HG03064 (cell line): ENCODE data around the gene IDH2.
A peak's percentile ranks its signal among the peaks of the same experiment; 100 is the strongest.

Source experiments
- ATAC-seq: cut with Tn5 transposase; IDR thresholded peaks from one replicate; pipeline ENCODE4 v1.9.1; 2021; ENCODE audit warnings: low read depth; ENCODE audit not compliant: unreplicated experiment

The IDH2 gene

GRCh38 chr15:90067181-90067952 lies 34.9 kb downstream of the IDH2 start:
- ATAC-seq: no peak

DNA sequence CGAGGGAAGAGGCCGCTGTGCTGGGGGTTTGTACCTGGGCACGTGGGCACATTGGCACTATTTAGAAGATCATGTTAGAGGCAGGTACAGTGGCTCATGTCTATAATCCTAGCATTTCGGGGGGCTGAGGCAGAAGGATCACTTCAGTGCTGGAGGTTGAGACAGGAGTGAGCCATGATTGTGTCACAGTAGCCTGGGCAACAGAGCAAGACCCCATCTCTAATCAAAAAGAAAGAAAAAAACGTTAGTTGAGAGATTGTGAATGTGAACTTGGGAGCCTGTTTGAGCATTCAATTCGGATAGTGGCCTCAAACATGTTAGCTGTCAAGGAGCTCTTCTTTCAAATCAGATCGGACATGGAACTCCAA lies 36.6 kb downstream of the IDH2 start:
- ATAC-seq: no peak

- ATAC-seq: no peak
Observed at GRCh38 chr15:90064911-90065681, 37.2 kb downstream of the IDH2 start.

GRCh38 chr15:90063770-90064247 lies 38.5 kb downstream of the IDH2 start:
- no peak for ATAC-seq

DNA sequence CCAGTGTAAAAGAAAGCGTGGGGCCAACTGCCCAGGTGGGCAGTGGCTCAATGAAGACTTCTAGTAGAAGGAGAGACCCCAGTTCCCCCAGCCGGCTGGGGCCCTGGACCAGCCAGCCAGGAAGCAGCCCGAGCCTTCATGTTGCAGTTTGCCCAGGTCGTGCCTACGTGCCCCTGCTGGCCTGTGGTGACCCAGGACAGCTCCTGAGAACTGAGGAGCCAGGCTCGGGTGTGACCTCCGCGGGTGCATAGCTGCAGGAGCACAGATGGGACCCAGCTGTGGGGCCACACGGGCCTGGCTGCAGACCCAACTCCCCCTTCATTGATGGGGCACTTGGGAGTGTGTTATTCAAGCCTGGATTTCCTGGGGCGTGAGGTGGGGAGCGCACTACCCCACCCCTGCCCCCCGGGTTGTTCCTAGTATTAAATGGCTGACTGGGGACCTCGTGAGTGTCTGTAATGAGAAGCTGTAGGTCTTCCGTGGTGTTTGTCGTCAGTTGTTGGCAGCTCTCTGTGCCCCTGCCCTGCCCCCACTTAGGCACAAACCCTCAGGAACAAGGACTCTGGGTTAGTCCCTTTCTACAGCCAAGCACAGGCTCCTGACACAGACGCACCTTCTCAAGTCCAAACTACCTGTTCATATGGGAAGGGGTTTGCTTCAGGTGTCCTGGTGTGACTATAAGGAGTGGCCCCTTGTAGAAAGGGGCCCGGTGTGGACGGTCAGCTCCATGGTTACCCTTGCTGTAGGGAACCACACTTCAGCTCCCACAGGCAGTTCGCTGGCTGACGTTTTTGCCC lies 39.1 kb downstream of the IDH2 start:
- ATAC-seq: no peak

DNA sequence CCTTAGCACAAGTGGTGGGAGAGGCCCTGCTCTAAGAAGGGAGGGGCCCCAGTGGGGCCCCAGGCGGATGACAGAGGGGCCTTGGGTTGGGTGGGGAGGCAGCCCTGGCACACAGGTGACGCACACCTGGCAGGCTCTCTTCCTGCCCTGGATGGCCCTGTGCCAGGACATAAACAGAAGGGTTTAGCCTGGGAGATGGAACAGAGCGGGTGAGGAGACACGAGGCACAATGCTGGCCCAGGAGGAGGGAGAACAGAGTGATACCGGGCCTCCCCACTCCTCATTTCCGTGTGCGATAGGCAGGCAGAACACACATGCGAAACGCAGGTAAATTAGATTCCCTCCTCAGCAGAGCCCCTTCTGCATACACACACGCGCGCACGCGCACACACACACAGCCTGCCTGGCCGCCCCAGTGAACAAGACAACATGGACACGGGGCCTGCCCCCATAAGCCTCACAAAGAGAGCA lies 39.8 kb downstream of the IDH2 start:
- ATAC-seq: no peak

GRCh38 chr15:90062023-90062442 lies 40.2 kb downstream of the IDH2 start:
- ATAC-seq: no peak

DNA sequence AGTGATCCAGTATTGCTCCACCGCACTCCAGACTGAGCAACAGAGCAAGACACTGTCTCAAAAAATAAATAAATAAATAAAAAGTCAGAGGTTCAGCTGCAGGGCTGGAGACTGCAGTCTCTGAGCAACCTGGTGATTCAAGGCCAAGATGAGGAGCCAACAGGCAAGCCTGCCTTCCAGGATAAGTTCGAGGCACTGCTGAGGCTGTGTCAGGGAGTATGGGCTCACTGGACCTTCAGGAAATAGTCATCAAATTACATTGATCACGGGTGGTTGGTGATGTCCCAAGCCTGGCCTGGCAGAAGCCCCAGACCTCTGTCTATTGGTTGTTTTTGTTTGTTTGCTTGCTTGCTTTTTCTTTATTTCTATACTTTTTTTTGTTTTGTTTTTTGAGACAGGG lies 41.5 kb downstream of the IDH2 start:
- ATAC-seq: no peak

GRCh38 chr15:90059208-90059985 lies 42.9 kb downstream of the IDH2 start:
- ATAC-seq: peak; percentile 77

- no peak for ATAC-seq
Observed at GRCh38 chr15:90058775-90059174, 43.5 kb downstream of the IDH2 start.

DNA sequence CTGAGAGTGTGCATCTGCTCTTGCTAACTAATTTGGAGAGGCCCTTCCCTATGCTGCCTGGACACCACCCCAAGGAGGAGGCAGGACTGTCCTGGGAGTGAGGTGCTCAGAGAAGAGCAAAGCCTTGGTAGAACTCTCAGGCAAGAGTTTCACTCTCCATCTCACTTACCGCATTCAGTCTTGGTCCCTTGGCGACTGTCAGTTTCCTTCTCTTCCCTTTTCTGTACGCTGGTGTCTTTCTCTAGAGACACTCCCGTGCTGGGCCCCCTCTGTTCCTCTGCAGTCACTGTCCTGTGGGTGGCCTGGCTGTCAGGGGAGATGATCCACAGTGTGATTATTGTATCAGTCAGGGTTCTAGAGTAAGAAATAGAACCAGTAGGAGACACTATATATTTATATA lies 44.0 kb downstream of the IDH2 start:
- peak; percentile 37 for ATAC-seq

DNA sequence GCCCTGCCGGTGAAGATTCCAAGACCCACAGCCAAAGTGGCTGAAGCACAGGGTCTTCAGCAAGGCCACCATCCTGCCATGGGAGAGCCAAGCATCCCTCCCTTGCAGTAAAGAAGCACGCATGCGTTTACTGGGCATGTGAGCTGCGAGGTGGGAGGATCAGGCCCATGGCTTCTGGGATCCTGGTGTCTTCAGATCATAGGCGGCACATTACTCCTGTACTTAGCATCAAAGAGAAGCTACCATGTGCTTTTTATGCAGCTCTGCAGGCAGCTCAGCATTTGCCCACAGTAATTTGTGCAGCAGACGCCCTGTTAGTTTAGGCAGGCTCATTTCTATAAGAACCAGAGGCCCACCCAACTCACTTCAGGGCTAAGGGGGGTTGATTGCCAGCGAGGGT lies 45.7 kb downstream of the IDH2 start:
- ATAC-seq: no peak

DNA sequence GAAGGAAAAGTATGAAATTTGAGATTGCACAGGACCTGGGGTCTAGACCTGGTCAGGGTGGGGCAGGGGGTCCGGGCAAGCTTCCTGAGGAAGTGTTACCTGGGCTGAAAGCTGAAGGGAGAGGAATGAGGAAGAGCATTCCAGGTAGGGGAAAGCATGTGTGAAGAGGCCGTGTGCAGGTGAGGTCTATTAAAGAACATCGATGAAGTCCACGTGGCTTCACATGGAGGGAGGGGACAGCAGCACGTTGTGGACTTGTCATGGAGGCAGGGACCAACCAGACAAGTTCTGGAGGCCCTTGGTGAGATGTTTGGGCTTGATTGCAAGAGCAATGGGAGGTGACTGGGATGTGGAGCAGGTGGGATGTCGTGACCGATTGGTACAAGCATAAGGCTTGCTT lies 47.1 kb downstream of the IDH2 start:
- ATAC-seq: no peak

DNA sequence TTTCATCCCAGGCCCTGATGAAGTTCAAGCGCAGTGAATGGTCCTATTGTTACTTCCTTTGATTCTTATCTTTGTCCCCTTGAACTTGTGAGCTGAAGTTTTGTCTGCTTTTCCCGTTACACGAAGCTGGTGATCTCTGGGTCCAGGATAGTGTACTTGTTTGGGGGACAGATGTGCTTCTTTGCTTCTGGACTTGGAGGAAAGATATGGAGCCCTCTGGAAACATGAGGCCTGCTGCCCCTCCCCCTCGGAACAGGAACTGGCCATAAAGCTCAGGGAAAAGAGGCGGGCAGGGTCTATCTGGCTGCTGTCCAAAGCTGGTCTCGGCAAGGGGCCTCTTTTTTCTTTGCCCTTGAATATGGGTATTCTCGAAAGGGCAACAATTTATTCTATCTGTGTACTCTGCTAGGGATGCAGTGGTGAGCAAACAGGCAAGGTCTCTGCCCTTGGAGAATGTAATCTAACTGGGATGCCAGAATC lies 47.6 kb downstream of the IDH2 start:
- no peak for ATAC-seq

DNA sequence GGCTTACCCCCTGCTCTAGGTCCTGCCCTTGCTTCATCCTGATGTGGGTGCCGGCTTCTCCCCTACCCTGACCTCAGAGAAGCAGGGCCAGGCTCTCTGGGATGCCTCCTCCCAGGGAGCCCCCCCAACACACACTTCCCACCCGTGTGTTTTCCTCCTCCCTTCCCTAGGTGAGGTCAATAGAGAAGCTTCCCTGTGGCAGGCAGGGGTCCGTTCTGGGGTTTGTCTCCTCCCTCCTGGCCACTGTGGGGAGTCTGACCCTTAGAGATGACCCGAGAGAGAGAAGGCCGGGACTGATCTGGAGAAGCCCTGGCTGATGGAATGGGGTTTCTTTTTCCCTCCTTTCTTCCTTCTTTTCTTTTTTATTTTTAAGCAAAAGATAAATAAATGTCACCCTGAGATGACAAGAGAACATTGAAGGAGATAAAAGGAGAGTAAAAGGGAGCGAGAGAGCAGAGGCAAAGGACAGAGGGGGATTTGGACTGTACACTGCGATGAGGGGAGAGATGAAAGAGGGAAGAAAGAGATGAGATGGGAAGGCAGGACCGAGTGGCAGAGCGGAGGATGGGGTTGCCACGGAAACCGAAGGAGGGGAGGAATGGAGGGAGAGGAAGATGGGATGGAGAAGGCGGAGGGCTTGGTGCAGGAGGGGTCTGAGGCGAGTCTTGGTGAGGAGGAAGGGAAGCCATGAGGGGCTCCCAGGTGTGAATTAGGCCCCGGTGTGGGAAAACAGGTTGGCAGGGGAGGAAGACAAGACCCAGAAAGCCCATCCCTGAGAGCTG lies 48.4 kb downstream of the IDH2 start:
- ATAC-seq: no peak

GRCh38 chr15:90051874-90052273 lies 50.4 kb downstream of the IDH2 start:
- ATAC-seq: no peak

DNA sequence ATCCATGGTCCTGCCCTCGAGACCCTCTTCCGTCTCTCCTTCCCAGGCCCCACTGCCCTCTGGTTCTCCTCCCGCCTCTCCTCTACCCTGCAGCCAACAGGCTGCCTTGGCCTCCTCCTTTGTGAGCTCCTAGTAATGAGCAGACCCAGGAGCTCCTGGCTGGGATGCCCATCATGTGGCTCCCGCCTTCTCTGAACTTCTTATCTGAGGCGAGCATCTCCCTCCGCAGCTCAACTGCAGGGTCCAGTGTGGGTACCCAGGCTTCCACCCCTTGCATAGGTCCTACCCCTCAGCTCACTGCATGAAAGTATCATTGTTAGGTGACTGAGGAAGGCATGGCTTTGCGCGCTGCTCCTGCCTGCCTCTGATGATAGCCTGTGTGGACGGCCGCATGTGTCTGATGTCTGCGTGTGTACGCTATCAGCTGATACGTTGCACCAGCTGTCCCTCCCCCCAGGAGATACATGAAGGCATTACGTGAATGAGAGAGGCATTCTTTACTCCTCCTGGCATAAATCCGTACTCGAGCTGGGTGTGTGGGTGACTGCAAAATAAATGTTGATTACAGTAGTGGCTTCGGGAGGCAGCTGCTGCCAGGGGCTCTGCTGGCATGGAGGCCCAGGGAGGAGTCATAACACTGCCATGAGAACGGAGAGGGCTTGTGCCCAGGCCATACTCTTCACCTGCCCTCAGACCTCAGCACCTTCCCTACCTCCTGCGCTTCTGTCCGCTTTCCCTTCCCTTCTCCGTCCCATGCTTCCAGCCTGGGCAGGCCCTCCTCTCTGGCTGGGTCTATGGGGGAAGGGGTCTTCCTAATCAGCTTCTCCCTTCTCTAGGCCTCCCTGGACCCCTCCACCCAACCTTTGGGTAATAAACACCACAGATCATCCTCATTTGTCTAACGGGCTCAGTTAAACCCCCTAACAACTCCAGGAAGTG lies 52.3 kb downstream of the IDH2 start:
- no peak for ATAC-seq

- no peak for ATAC-seq
Observed at GRCh38 chr15:90049030-90049429, 53.2 kb downstream of the IDH2 start.
